Activated gamma-delta T cell treated with Interleukin-2 at 50 U/mL for 16 hours (primary cell): Measurements from ENCODE around the gene DROSHA.
"Not testable (repeated sequence)": the region's sequence is repeated elsewhere in the genome, so short reads cannot be mapped to it uniquely, and the experiment has no call there.

Experiments
- DNase-seq: peaks from one replicate; pipeline ENCODE4 v3.0.0-alpha.2; 2020

Gene DROSHA

GRCh38 chr5:31366941-31367340 is 165.0 kb downstream of the DROSHA start:
- no peak for DNase-seq

DNA sequence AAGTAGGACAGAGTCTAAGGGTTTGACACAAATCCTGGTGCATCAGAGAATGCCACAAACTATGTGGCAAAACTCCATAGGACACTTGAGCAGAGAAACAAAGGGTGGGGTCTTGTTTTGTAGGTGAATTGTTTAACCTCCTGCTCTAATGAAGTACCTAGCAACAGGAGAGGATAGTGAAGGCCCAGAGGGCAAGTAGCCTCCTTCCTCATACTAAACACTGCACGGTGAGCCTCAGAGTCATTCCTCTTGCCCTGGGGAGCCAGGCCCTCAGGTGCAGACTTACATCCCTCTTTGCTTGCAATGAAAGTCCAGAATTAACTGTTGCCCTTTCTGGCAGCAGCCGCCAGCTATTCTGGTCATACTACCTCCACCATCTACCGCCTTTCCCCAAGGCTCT is 166.1 kb downstream of the DROSHA start:
- no peak for DNase-seq

DNA sequence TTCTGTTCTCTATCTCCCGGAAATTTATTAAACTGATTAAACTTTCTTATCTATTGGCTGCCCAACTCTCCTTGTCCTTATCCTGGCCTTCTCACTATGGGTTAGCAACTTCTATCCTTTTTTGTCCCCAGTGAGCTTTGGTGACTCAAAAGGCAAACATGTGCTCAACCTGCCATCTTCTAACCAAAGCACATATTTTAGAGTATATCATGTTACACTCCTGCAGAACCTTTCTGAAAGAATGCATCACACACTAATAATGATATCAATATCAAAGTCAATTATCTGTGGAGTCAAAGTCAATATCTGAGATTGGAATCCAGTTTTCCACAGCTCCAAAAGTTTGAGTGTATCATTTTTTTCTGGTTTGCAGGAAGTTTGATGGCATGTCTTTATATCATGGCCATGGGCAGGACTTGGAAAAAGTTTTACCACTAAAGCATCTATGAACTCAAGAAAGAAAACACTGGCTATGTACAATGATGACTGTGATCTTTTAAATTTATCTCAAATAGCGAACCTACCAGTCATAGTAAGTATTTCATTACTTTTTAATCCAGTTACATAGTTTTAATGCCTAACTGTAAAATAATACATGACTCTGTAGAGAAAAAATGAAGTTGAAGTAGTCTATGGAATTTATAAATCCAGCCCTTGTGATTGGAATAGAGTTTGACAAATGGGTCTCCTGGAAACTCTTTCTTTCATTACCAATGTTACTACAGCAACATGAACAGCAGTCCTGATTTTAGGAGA is 166.8 kb downstream of the DROSHA start:
- no peak for DNase-seq

DNA sequence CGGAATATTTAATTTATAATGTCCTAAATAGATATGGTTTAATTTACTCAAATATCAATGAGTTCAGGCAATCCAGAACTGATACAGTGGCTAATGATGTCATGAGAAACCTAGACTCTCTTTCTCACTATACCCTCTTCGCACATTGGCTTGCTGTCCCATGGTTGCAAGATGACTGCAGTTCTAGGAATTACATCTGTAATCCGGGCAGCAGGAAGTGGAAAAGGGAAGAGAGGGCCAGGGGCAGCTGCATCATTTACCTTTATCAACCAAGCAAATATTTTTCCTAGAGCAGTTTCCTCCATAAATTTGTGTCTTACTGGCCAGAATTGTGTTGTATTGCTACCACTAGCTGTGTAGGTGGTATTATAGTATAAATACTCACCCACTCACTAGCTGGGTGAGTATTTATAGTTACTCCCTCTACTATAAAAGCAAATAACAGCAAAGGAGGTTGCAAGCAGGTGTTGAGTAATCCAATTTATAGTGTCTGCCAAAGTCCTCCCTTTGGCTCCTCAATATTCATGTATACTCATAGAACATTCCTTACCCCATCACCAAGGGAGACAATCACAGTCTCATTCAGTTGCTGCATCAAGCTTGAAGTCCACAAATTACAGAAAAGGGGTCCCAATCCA is 168.8 kb downstream of the DROSHA start:
- DNase-seq = no peak

- no peak for DNase-seq
Observed at GRCh38 chr5:31362529-31362900, 169.4 kb downstream of the DROSHA start.

DNA sequence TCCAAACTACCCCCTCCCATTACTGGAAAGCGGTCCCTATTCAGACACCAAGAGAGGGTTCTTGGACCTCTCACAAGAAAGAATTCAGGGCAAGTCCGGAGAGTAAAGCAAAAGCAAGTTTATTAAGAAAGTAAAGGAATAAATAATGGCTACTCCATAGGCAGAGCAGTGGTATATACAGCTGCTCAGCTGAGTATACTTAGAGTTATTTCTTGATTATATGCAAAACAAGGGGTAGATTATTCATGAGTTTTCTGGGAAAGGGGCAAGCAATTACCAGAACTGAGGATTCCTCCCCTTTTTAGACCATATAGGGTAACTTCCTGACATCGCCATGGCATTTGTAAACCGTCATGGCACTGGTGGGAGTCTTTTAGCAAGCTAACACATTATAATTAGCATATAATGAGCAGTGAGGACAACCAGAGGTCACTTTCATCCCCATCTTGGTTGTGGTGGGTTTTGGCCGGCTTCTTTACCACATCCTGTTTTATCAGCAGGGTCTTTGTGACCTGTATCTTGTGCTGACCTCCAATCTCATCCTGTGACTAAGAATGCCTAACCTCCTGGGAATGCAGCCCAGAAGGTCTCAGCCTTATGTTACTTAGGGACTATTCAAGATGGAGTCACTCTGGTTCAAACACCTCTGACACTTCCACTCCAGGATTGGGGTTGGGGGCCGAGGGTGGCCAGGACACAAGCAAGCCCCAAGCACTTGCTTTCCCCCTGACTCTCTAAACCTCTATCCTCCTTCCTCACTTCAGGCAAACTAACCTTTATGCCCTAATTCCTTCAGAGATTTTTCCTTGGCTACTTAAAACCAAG is 170.0 kb downstream of the DROSHA start:
- not testable (repeated sequence) for DNase-seq

DNA sequence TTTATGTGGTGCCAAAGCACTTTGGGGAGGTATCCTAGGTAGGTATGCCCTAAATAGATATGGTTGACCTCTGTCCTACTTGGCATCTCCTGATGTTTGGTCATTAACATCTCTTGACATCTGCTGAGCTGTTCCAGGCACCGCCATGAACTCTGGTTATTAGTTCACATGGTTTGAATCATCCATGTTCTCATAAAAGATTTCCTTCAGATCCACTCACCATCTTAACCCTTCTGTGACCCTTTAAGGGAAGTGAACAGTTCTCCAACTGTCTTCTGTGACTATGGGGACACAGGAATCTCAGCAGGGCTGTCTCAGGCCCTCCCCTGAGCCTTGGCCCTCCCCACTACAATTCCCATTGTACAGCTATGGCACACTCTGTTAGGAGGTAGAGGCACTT is 170.7 kb downstream of the DROSHA start:
- no peak for DNase-seq

DNA sequence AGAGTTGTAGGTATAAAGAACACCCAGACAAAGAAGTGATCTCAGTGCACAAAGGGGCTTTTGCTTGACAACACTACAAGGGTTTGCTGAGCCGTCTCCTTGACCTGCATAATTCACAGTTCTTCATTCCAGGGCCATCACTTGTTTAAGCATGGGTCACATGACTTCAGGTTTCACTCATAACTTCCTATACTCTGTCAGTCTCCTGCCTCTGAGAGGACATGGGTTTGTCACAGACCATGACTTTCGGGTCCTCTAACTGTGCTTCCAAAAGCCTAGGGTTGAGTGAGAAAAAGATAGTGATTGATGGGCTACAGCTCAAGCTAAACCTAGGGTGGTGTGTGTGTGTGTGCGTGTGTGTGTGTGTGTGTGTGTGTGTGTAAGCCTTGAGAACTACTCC is 172.1 kb downstream of the DROSHA start:
- no peak for DNase-seq

GRCh38 chr5:31357038-31357437 is 174.9 kb downstream of the DROSHA start:
- DNase-seq = no peak

- DNase-seq = no peak
Observed at GRCh38 chr5:31355337-31355736, 176.6 kb downstream of the DROSHA start.
